HepG2 (cell line): ENCODE data around the gene CCDC120. TPM values are rescaled to one million over a fixed set of nuclear protein-coding genes. Genes with fewer than 3 reads are reported as not detected.

Source experiments
- ATAC-seq: fragments of 200-7000 bp; cut with Tn5 transposase; 3 replicates; pipeline ENCODE4 v1.9.1; 2020; ENCODE audit warnings: mild to moderate bottlenecking, moderate library complexity
- BruUV-seq: library from RNA; stranded (reverse); fragments of 400-500 nt; replicated peaks from 2 replicates; lab custom pipeline; 2021; lab: Mats Ljungman, UMichigan
- CTCF ChIA-PET: fragments of 300-600 bp; formaldehyde crosslinking; extraction: SDS; loops from one replicate; lab custom pipeline; 2021; ENCODE audit warnings: low total read pairs, inconsistent platforms, low intra/inter-chr PET ratio; lab: Yijun Ruan, JAX
- POLR2A ChIA-PET: fragments of 350-600 bp; sonication (Branson Sonifier 250); formaldehyde crosslinking; loops from one replicate; lab custom pipeline; 2020; ENCODE audit warnings: antibody characterized with exemption, inconsistent platforms; lab: Yijun Ruan, JAX
- DNase-seq: peaks from one replicate; pipeline ENCODE4 v3.0.0-alpha.2; 2015; ENCODE audit warnings: low spot score
- FAIRE-seq: peaks from 3 replicates; lab custom pipeline; 2011; peaks lifted over from hg19 to GRCh38; lab: Jason Lieb, UNC
- H2AFZ ChIP-seq: one replicate; pipeline ENCODE4 v1.6.1; 2011; ENCODE audit warnings: low read length, inconsistent platforms
- H3K27ac ChIP-seq: fragments of 300-600 bp; 3 replicates; pipeline ENCODE4 v1.8.0; 2011; ENCODE audit warnings: mixed run types, mild to moderate bottlenecking, mixed read lengths, low read length, inconsistent platforms; ENCODE audit not compliant: insufficient read depth; ENCODE audit errors: extremely low read length
- H3K27me3 ChIP-seq, 2 experiments: fragments of 200-600 bp in 1 of 2; 2 replicates in 1 of 2; 3 replicates in 1 of 2; pipeline versions ENCODE4 v1.6.0 to v1.8.0; 2011; ENCODE audit warnings: low read length in 2 of 2, mild to moderate bottlenecking in 2 of 2, moderate library complexity in 2 of 2, inconsistent platforms in 1 of 2; ENCODE audit not compliant: insufficient read depth in 2 of 2, control insufficient read depth in 1 of 2
- H3K36me3 ChIP-seq, 2 experiments: fragments of 200-600 bp in 1 of 2; replicated peaks in 1 of 2; 2 replicates in 1 of 2; 3 replicates in 1 of 2; pipeline versions ENCODE4 v1.5.1 to v1.8.0; 2011; ENCODE audit warnings: low read length in 2 of 2, inconsistent platforms in 1 of 2; ENCODE audit not compliant: insufficient read depth in 2 of 2, control insufficient read depth in 1 of 2
- H3K4me1 ChIP-seq: 2 replicates; pipeline ENCODE4 v1.5.1; 2012; ENCODE audit warnings: low read length, inconsistent platforms; ENCODE audit not compliant: insufficient read depth
- H3K4me2 ChIP-seq: 2 replicates; pipeline ENCODE4 v1.6.0; 2011; ENCODE audit warnings: low read depth, low read length, inconsistent platforms
- H3K4me3 ChIP-seq, 3 experiments: fragments of 200-600 bp in 1 of 3; sonication (generic), shearing (Covaris generic) in 1 of 3; replicated peaks in 1 of 3; 2 replicates each; pipeline ENCODE4 v1.5.1; 2011 to 2016; ENCODE audit warnings: low read length in 3 of 3, inconsistent platforms in 2 of 3, low read depth in 2 of 3, mild to moderate bottlenecking in 2 of 3, control low read depth in 1 of 3, mixed read lengths in 1 of 3; ENCODE audit not compliant: insufficient read depth in 1 of 3
- H3K79me2 ChIP-seq: one replicate; pipeline ENCODE4 v1.6.1; 2011; ENCODE audit warnings: low read length, inconsistent platforms; ENCODE audit not compliant: insufficient read depth
- H3K9ac ChIP-seq: 2 replicates; pipeline ENCODE4 v1.6.0; 2011; ENCODE audit warnings: mild to moderate bottlenecking, low read depth, low read length, inconsistent platforms; ENCODE audit not compliant: insufficient read depth
- H3K9me3 ChIP-seq: 2 replicates; pipeline ENCODE4 v1.5.1; 2012; ENCODE audit warnings: mild to moderate bottlenecking, low read length
- H4K20me1 ChIP-seq: 2 replicates; pipeline ENCODE4 v1.6.0; 2011; ENCODE audit warnings: inconsistent platforms, mild to moderate bottlenecking, low read length, moderate library complexity; ENCODE audit not compliant: insufficient read depth
- CBFB ChIP-seq: sonication (generic); formaldehyde crosslinking; IDR thresholded peaks from 2 replicates; pipeline ENCODE4 v1.4.0; 2020; ENCODE audit warnings: missing genetic modification reagents
- E2F1 ChIP-seq: sonication (generic); formaldehyde crosslinking; IDR thresholded peaks from 2 replicates; pipeline ENCODE4 v1.5.0; 2020; ENCODE audit warnings: missing genetic modification reagents
- POLR2AphosphoS5 ChIP-seq: IDR thresholded peaks from 2 replicates; pipeline ENCODE4 v1.6.1; 2012; ENCODE audit warnings: low read depth, low read length
- RBAK ChIP-seq: sonication (generic); formaldehyde crosslinking; IDR thresholded peaks from 2 replicates; pipeline ENCODE4 v1.5.1; 2020; ENCODE audit warnings: mild to moderate bottlenecking, missing genetic modification reagents
- TEF ChIP-seq: sonication (generic); formaldehyde crosslinking; IDR thresholded peaks from 2 replicates; pipeline ENCODE4 v1.5.0; 2020; ENCODE audit warnings: missing genetic modification reagents
- TP53 ChIP-seq: sonication (generic); formaldehyde crosslinking; conservative IDR thresholded peaks from 2 replicates; pipeline ENCODE4 v1.4.0; 2020; ENCODE audit warnings: missing genetic modification reagents
- ZHX2 ChIP-seq, 2 experiments: sonication (generic) in 1 of 2; formaldehyde crosslinking in 1 of 2; IDR thresholded peaks; 2 replicates each; pipeline versions ENCODE4 v1.6.1 to v1.9.0; 2014 to 2022; ENCODE audit warnings: antibody characterized with exemption in 1 of 2, borderline replicate concordance in 1 of 2, inconsistent platforms in 1 of 2, low read depth in 1 of 2, missing genetic modification reagents in 1 of 2
- ZNF589 ChIP-seq: sonication (generic); formaldehyde crosslinking; conservative IDR thresholded peaks from 2 replicates; pipeline ENCODE4 v1.8.0; 2022; ENCODE audit warnings: mild to moderate bottlenecking, moderate library complexity, missing genetic modification reagents
- ZSCAN22 ChIP-seq: sonication (generic); formaldehyde crosslinking; IDR thresholded peaks from 2 replicates; pipeline ENCODE4 v1.4.0; 2020; ENCODE audit warnings: mild to moderate bottlenecking, missing genetic modification reagents
- WGBS: methylation state at CpG from one replicate; pipeline ENCODE4 v1.1.6; 2017; ENCODE audit warnings: low lambda C conversion rate; 5-methylcytosine and 5-hydroxymethylcytosine counted together
- in situ Hi-C: cut with HindIII; loops from 2 replicates; pipeline ENCODE4 v1.10.0; 2017; ENCODE audit warnings: low pct_unique_long_range_greater_than_20kb; ENCODE audit not compliant: extremely low pct_ligation_motif_present
- intact Hi-C: fragments of 100-400 bp; cut with micrococcal nuclease; formaldehyde crosslinking; loops from one replicate; pipeline ENCODE4 v1.10.0; 2022; ENCODE audit not compliant: unreplicated experiment
- polyA plus RNA-seq, 8 experiments: library from polyadenylated mRNA; depleted of rRNA in 3 of 8; stranded (reverse) in 7 of 8; unstranded in 1 of 8; fragments of >200 nt; fragmentation: Illumina TruSeq in 4 of 8; extraction: Trizol in 4 of 8; gene quantifications; 2 replicates each; pipeline versions ENCODE4 v1.2.1 to v1.2.3, GENCODE V29; 2011 to 2016; ENCODE audit warnings: low read depth in 4 of 8, missing spikeins in 1 of 8, mixed read lengths in 1 of 8; ENCODE audit not compliant: insufficient read depth in 1 of 8
- total RNA-seq, 5 experiments: library from RNA; depleted of rRNA; stranded (reverse); fragments of >200 nt; fragmentation: Illumina TruSeq; extraction: Trizol; gene quantifications; 2 replicates each; pipeline ENCODE4 v1.2.3, GENCODE V29; 2016; ENCODE audit warnings: low read depth in 1 of 5
- TF ChIP-seq, protein P1 (sequence below): sonication (generic); formaldehyde crosslinking; IDR thresholded peaks from 2 replicates; pipeline ENCODE4 v1.5.0; 2020; ENCODE audit warnings: mild to moderate bottlenecking, missing genetic modification reagents, borderline replicate concordance

CCDC120 gene
- total and polyA plus RNA-seq, 2 of the 13 experiments (the other 11 are each of a cell fraction or from before 2014, with no cell fraction given), result 0.89 to 3.2 TPM

DNA sequence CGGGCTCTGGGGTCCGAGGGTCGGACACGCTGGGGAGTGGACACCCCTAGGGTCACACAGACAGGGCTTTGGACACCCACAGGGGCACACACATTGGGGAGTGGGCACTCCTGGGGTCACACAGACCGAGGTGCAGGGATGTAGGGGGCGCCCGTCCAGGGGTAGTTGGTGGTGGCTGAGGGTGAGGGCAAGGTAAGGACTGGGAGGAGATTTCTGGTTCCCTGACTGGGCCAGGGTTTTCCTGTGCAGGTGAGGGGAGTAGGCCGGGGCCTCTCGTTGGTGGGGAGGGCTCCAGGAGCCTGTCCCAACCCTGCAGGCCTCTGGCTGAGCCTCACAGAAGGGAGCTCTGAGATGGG is 42.8 kb downstream of the CCDC120 start (continued):
- TF ChIP-seq E2F1 (CRISPR knock-in tag) (no peak), TP53 (CRISPR knock-in tag) (no peak)

- CTCF ChIA-PET, result no interaction called here
- peaks cover 29% of the 10 kb centered on the region for H3K4me1 ChIP-seq
- in situ Hi-C loops (no loop called here), intact Hi-C loops (no loop called here)
- BruUV-seq, result TSS peak; percentile 72
- H4K20me1 ChIP-seq, result no peaks in the 10 kb centered on the region
- peak; percentile 84 for ATAC-seq
- H3K4me2 ChIP-seq, result peak overlapping the region; percentile 83
- H3K4me3 ChIP-seq, result peak overlapping the region in 2 of 3 experiments; percentile 57 to 74; a peak in 3 of 6 replicates
- FAIRE-seq, result peak; percentile 68
- H3K27ac ChIP-seq, result peak overlapping the region; percentile 94
- 0 out of 5 replicates have a peak, but pooled peaks cover 0 to 7% of the 10 kb centered on the region in 2 experiments for H3K36me3 ChIP-seq
- H3K79me2 ChIP-seq, result no peaks in the 10 kb centered on the region
- H3K27me3 ChIP-seq, result no peaks in the 10 kb centered on the region
- peak overlapping the region; percentile 86 for H3K9ac ChIP-seq
- H2AFZ ChIP-seq, result no peak overlapping the region
- POLR2A ChIA-PET, result interaction anchor here (1.0 to 2.1 kb wide), 3 partner anchors 22 to 100 kb away, joined by 3 to 16 read pairs (median 3); partner anchors contain the start of genes GRIPAP1 and WDR45
- WGBS, result 0% methylated on average over 5 of the region's 9 CpGs
- DNase-seq, result peak; percentile 75
- no peaks in the 10 kb centered on the region for H3K9me3 ChIP-seq
- TF ChIP-seq POLR2AphosphoS5 (peak; percentile 39; the same call in 1 of the 2 replicates), ZSCAN22 (CRISPR knock-in tag) (0 out of 2 replicates have a peak, but pooled peaks have one; percentile 61), CBFB (CRISPR knock-in tag) (no peak), TEF (CRISPR knock-in tag) (no peak), ZNF589 (CRISPR knock-in tag) (no peak), ZHX2 (IDR thresholded peaks at IDR 0.05; ENCODE audit: low read depth) (no peak), ZHX2 (CRISPR knock-in tag; IDR thresholded peaks at IDR 0.05; ENCODE audit: borderline replicate concordance) (no peak), RBAK (CRISPR knock-in tag) (no peak)
- TF ChIP-seq, protein P1, sequence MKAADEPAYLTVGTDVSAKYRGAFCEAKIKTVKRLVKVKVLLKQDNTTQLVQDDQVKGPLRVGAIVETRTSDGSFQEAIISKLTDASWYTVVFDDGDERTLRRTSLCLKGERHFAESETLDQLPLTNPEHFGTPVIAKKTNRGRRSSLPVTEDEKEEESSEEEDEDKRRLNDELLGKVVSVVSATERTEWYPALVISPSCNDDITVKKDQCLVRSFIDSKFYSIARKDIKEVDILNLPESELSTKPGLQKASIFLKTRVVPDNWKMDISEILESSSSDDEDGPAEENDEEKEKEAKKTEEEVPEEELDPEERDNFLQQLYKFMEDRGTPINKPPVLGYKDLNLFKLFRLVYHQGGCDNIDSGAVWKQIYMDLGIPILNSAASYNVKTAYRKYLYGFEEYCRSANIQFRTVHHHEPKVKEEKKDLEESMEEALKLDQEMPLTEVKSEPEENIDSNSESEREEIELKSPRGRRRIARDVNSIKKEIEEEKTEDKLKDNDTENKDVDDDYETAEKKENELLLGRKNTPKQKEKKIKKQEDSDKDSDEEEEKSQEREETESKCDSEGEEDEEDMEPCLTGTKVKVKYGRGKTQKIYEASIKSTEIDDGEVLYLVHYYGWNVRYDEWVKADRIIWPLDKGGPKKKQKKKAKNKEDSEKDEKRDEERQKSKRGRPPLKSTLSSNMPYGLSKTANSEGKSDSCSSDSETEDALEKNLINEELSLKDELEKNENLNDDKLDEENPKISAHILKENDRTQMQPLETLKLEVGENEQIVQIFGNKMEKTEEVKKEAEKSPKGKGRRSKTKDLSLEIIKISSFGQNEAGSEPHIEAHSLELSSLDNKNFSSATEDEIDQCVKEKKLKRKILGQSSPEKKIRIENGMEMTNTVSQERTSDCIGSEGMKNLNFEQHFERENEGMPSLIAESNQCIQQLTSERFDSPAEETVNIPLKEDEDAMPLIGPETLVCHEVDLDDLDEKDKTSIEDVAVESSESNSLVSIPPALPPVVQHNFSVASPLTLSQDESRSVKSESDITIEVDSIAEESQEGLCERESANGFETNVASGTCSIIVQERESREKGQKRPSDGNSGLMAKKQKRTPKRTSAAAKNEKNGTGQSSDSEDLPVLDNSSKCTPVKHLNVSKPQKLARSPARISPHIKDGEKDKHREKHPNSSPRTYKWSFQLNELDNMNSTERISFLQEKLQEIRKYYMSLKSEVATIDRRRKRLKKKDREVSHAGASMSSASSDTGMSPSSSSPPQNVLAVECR (CRISPR knock-in tag), result peak; percentile 53; the same call in 1 of the 2 replicates
Measured at GRCh38 chrX:49102190-49102589, 43.4 kb downstream of the CCDC120 start.
